Anterior cingulate cortex (tissue), 58 donors: ENCODE results near the gene RYR2.

Experiments
- DNase-seq, 58 donors: peaks; one replicate each; lab custom pipeline; 2025; lab: John Stamatoyannopoulos, UW

The RYR2 gene

GRCh38 chr1:237029850-237030535 lies 12.0 kb upstream of the RYR2 start:
- DNase-seq, result no peak

GRCh38 chr1:237031480-237031879 lies 10.5 kb upstream of the RYR2 start:
- DNase-seq, result no peak

- DNase-seq, result no peak
Observed at GRCh38 chr1:237032029-237032428, 10.0 kb upstream of the RYR2 start.

- DNase-seq, result no peak
Observed at GRCh38 chr1:237033061-237033460, 8.9 kb upstream of the RYR2 start.

GRCh38 chr1:237033804-237034203 lies 8.2 kb upstream of the RYR2 start:
- DNase-seq, result no peak

- no peak for DNase-seq
Observed at GRCh38 chr1:237035759-237036158, 6.2 kb upstream of the RYR2 start.

- DNase-seq, result no peak
Observed at GRCh38 chr1:237038211-237038610, 3.8 kb upstream of the RYR2 start.

- no peak for DNase-seq
Observed at GRCh38 chr1:237040823-237041222, 1.2 kb upstream of the RYR2 start.

GRCh38 chr1:237041461-237041794 lies 556 bp upstream of the RYR2 start:
- no peak for DNase-seq

GRCh38 chr1:237042526-237042891 lies 525 bp downstream of the RYR2 start:
- DNase-seq, result peak in 6 of 58 donors; percentile 3 to 31 (median 15)

- peak in 38 of 58 donors; percentile 3 to 55 (median 21) for DNase-seq
Observed at GRCh38 chr1:237042892-237043576, 1.1 kb downstream of the RYR2 start.

- no peak for DNase-seq
Observed at GRCh38 chr1:237043846-237044636, 2.1 kb downstream of the RYR2 start.

GRCh38 chr1:237045278-237046016 lies 3.5 kb downstream of the RYR2 start:
- DNase-seq, result no peak

- no peak for DNase-seq
Observed at GRCh38 chr1:237048803-237049202, 6.8 kb downstream of the RYR2 start.

GRCh38 chr1:237050185-237050584 lies 8.2 kb downstream of the RYR2 start:
- no peak for DNase-seq

GRCh38 chr1:237050915-237051314 lies 8.9 kb downstream of the RYR2 start:
- no peak for DNase-seq

- no peak for DNase-seq
Observed at GRCh38 chr1:237054313-237054712, 12.3 kb downstream of the RYR2 start.

- no peak for DNase-seq
Observed at GRCh38 chr1:237058470-237058869, 16.5 kb downstream of the RYR2 start.

- no peak for DNase-seq
Observed at GRCh38 chr1:237059244-237059643, 17.3 kb downstream of the RYR2 start.

GRCh38 chr1:237062976-237063375 lies 21.0 kb downstream of the RYR2 start:
- no peak for DNase-seq

GRCh38 chr1:237065903-237066302 lies 23.9 kb downstream of the RYR2 start:
- no peak for DNase-seq
